MM.1S (cell line): ENCODE results near the gene ASIC4.
A peak's percentile ranks its signal among the peaks of the same experiment; 100 is the strongest.

Experiments used
- DNase-seq: peaks from one replicate; pipeline ENCODE4 v3.0.0-alpha.2; 2015
- H2AFZ ChIP-seq: fragments of 300-600 bp; sonication (generic); 2 replicates; pipeline ENCODE4 v1.6.0; 2016; ENCODE audit warnings: antibody characterized with exemption, low read length
- H3F3A ChIP-seq: fragments of 300-600 bp; sonication (generic); 2 replicates; pipeline ENCODE4 v1.6.1; 2016; ENCODE audit warnings: mild to moderate bottlenecking, antibody characterized with exemption, low read length, moderate library complexity, mixed read lengths; ENCODE audit not compliant: insufficient read depth
- H3K27ac ChIP-seq: fragments of 300-600 bp; sonication (generic); 2 replicates; pipeline ENCODE4 v1.5.1; 2016; ENCODE audit warnings: mild to moderate bottlenecking, low read length
- H3K27me3 ChIP-seq: fragments of 300-600 bp; sonication (generic); replicated peaks from 2 replicates; pipeline ENCODE4 v1.6.0; 2016; ENCODE audit warnings: low read length; ENCODE audit not compliant: insufficient read depth
- H3K36me3 ChIP-seq: fragments of 300-600 bp; sonication (generic); replicated peaks from 2 replicates; pipeline ENCODE4 v1.6.1; 2016; ENCODE audit warnings: mild to moderate bottlenecking, low read length, mixed read lengths; ENCODE audit not compliant: insufficient read depth
- H3K4me1 ChIP-seq: fragments of 300-600 bp; sonication (generic); 2 replicates; pipeline ENCODE4 v1.6.1; 2016; ENCODE audit warnings: low read length, mixed read lengths
- H3K4me2 ChIP-seq: fragments of 300-600 bp; sonication (generic); 2 replicates; pipeline ENCODE4 v1.6.0; 2016; ENCODE audit warnings: low read depth, low read length
- H3K4me3 ChIP-seq: fragments of 300-600 bp; sonication (generic); 2 replicates; pipeline ENCODE4 v1.5.1; 2016; ENCODE audit warnings: low read length, mixed read lengths
- H3K79me2 ChIP-seq: fragments of 300-600 bp; sonication (generic); 2 replicates; pipeline ENCODE4 v1.6.1; 2016; ENCODE audit warnings: mixed run types, low read length, mixed read lengths
- H3K9ac ChIP-seq: fragments of 300-600 bp; sonication (generic); 2 replicates; pipeline ENCODE4 v1.6.1; 2016; ENCODE audit warnings: low read length, mixed read lengths
- H3K9me2 ChIP-seq: fragments of 300-600 bp; sonication (generic); replicated peaks from 2 replicates; pipeline ENCODE4 v1.6.1; 2016; ENCODE audit warnings: mild to moderate bottlenecking, low read length, mixed read lengths; ENCODE audit not compliant: insufficient read depth
- H3K9me3 ChIP-seq: fragments of 300-600 bp; sonication (generic); replicated peaks from 2 replicates; pipeline ENCODE4 v1.6.1; 2016; ENCODE audit warnings: mild to moderate bottlenecking, low read length, mixed read lengths; ENCODE audit not compliant: insufficient read depth
- H4K20me1 ChIP-seq: fragments of 300-600 bp; sonication (generic); 2 replicates; pipeline ENCODE4 v1.6.1; 2016; ENCODE audit warnings: mild to moderate bottlenecking, low read length, moderate library complexity, mixed read lengths; ENCODE audit not compliant: insufficient read depth
- CTCF ChIP-seq: fragments of 300-600 bp; sonication (generic); IDR thresholded peaks from 2 replicates; pipeline ENCODE4 v1.5.1; 2016; ENCODE audit warnings: antibody characterized with exemption, low read length, mixed read lengths
- EZH2 ChIP-seq: fragments of 300-600 bp; sonication (generic); optimal IDR thresholded peaks from 2 replicates; pipeline ENCODE3; 2017; ENCODE audit warnings: low read depth, mild to moderate bottlenecking, antibody characterized with exemption, low read length, mixed read lengths
- EZH2phosphoT487 ChIP-seq: fragments of 300-600 bp; sonication (generic); IDR thresholded peaks from 2 replicates; pipeline ENCODE4 v1.6.1; 2018; ENCODE audit warnings: antibody characterized with exemption, low read length

Gene ASIC4

GRCh38 chr2:219509780-219510511 lies 4.3 kb upstream of the ASIC4 start:
- Histone ChIP-seq H2AFZ (no peak overlapping the region), H4K20me1 (no peaks in the 10 kb centered on the region), H3K4me2 (peak overlapping the region; percentile 34; the same call in 1 of the 2 replicates), H3K27ac (no peak overlapping the region), H3K9me3 (no peaks in the 10 kb centered on the region), H3K9ac (no peak overlapping the region), H3F3A (no peaks in the 10 kb centered on the region), H3K9me2 (no peaks in the 10 kb centered on the region), H3K27me3 (peaks cover 54% of the 10 kb centered on the region), H3K79me2 (no peaks in the 10 kb centered on the region), H3K4me3 (no peak overlapping the region), H3K36me3 (no peaks in the 10 kb centered on the region), H3K4me1 (no peaks in the 10 kb centered on the region)
- DNase-seq: no peak
- no peak for TF ChIP-seq EZH2
- TF ChIP-seq CTCF: peak; percentile 57
- no peak for TF ChIP-seq EZH2phosphoT487

- no peaks in the 10 kb centered on the region for H4K20me1 ChIP-seq
- H3K79me2 ChIP-seq: no peaks in the 10 kb centered on the region
- no peaks in the 10 kb centered on the region for H3K36me3 ChIP-seq
- no peaks in the 10 kb centered on the region for H3K9me3 ChIP-seq
- H3K27me3 ChIP-seq: peaks cover 61% of the 10 kb centered on the region
- H3F3A ChIP-seq: no peaks in the 10 kb centered on the region
- H3K9ac ChIP-seq: no peak overlapping the region
- H3K4me2 ChIP-seq: no peak overlapping the region
- TF ChIP-seq EZH2phosphoT487 (no peak), CTCF (no peak), EZH2 (no peak)
- H2AFZ ChIP-seq: no peak overlapping the region
- no peak overlapping the region for H3K4me3 ChIP-seq
- no peaks in the 10 kb centered on the region for H3K9me2 ChIP-seq
- H3K27ac ChIP-seq: no peak overlapping the region
- DNase-seq: no peak
- no peaks in the 10 kb centered on the region for H3K4me1 ChIP-seq
Measured at GRCh38 chr2:219510512-219511135, 3.7 kb upstream of the ASIC4 start.

GRCh38 chr2:219511547-219512325 lies 2.5 kb upstream of the ASIC4 start:
- no peaks in the 10 kb centered on the region for H3F3A ChIP-seq
- no peak overlapping the region for H3K9ac ChIP-seq
- no peak for TF ChIP-seq EZH2phosphoT487
- TF ChIP-seq CTCF: no peak
- no peak for TF ChIP-seq EZH2
- no peak overlapping the region for H2AFZ ChIP-seq
- H3K27ac ChIP-seq: no peak overlapping the region
- no peak overlapping the region for H3K4me2 ChIP-seq
- H3K9me3 ChIP-seq: no peaks in the 10 kb centered on the region
- DNase-seq: no peak
- H3K9me2 ChIP-seq: no peaks in the 10 kb centered on the region
- no peaks in the 10 kb centered on the region for H3K79me2 ChIP-seq
- H3K4me3 ChIP-seq: no peak overlapping the region
- no peaks in the 10 kb centered on the region for H4K20me1 ChIP-seq
- no peaks in the 10 kb centered on the region for H3K4me1 ChIP-seq
- H3K27me3 ChIP-seq: peaks cover 72% of the 10 kb centered on the region
- H3K36me3 ChIP-seq: no peaks in the 10 kb centered on the region
